Endothelial cell of umbilical vein (primary cell): ENCODE data around the gene PPP6R1. TPM values are rescaled to one million over a fixed set of nuclear protein-coding genes. Genes with fewer than 3 reads are reported as not detected.

Experiments
- BruUV-seq: library from RNA; stranded (reverse); fragments of 400-500 nt; replicated peaks from 2 replicates; lab custom pipeline; 2021; lab: Mats Ljungman, UMichigan
- CTCF ChIA-PET: fragments of 300-600, 350-600 bp; sonication (Branson Sonifier 250); formaldehyde crosslinking; loops from one replicate; lab custom pipeline; 2021; ENCODE audit warnings: antibody characterized with exemption, inconsistent platforms; lab: Charles Lee
- POLR2A ChIA-PET: fragments of 300-600, 350-600 bp; sonication (Branson Sonifier 250); formaldehyde crosslinking; loops from one replicate; lab custom pipeline; 2021; ENCODE audit warnings: antibody characterized with exemption, inconsistent platforms; lab: Charles Lee
- DNase-seq: peaks from one replicate; pipeline ENCODE4 v3.0.0-alpha.2; 2011; ENCODE audit warnings: low read depth, low spot score
- FAIRE-seq: peaks from 2 replicates; lab custom pipeline; 2011; peaks lifted over from hg19 to GRCh38; lab: Jason Lieb, UNC
- H2AFZ ChIP-seq: 2 replicates; pipeline ENCODE4 v1.6.0; 2012; ENCODE audit warnings: low read depth, low read length, control low read depth, inconsistent platforms
- H3K27ac ChIP-seq: 2 replicates; pipeline ENCODE4 v1.5.1; 2011; ENCODE audit warnings: low read depth, mild to moderate bottlenecking, control low read depth, low read length, moderate library complexity; ENCODE audit not compliant: insufficient read depth
- H3K27me3 ChIP-seq, 2 experiments: 2 replicates each; pipeline versions ENCODE4 v1.6.0 to v1.6.1; 2011; ENCODE audit warnings: low read length in 2 of 2, mixed read lengths in 1 of 2; ENCODE audit not compliant: control insufficient read depth in 2 of 2, insufficient read depth in 2 of 2
- H3K36me3 ChIP-seq, 2 experiments: 2 replicates in 1 of 2; 3 replicates in 1 of 2; pipeline ENCODE4 v1.5.1; 2011; ENCODE audit warnings: low read length in 2 of 2, mild to moderate bottlenecking in 1 of 2, moderate library complexity in 1 of 2; ENCODE audit not compliant: control insufficient read depth in 2 of 2, insufficient read depth in 2 of 2; ENCODE audit errors: extremely low read depth in 1 of 2
- H3K4me1 ChIP-seq: 3 replicates; pipeline ENCODE4 v1.5.1; 2011; ENCODE audit warnings: mild to moderate bottlenecking, low read length; ENCODE audit not compliant: control insufficient read depth, insufficient read depth; ENCODE audit errors: extremely low read depth
- H3K4me2 ChIP-seq: 2 replicates; pipeline ENCODE4 v1.6.1; 2011; ENCODE audit warnings: low read length, control low read depth, mixed read lengths; ENCODE audit not compliant: insufficient read depth
- H3K4me3 ChIP-seq, 3 experiments: fragments of 200-600 bp in 1 of 3; sonication (generic), shearing (Covaris generic) in 1 of 3; replicated peaks in 1 of 3; 2 replicates each; pipeline ENCODE4 v1.5.1; 2011 to 2016; ENCODE audit warnings: control low read depth in 3 of 3, low read length in 3 of 3, mild to moderate bottlenecking in 2 of 3, inconsistent platforms in 1 of 3, low read depth in 1 of 3, moderate library complexity in 1 of 3; ENCODE audit not compliant: insufficient read depth in 1 of 3
- H3K79me2 ChIP-seq: 2 replicates; pipeline ENCODE4 v1.6.0; 2012; ENCODE audit warnings: low read length, inconsistent platforms; ENCODE audit not compliant: control insufficient read depth, insufficient read depth
- H3K9ac ChIP-seq: replicated peaks from 2 replicates; pipeline ENCODE3; 2011; ENCODE audit warnings: low read length, control low read depth; ENCODE audit not compliant: insufficient read depth; ENCODE audit errors: extremely low read depth
- H3K9me1 ChIP-seq: replicated peaks from 3 replicates; pipeline ENCODE4 v1.6.0; 2011; ENCODE audit warnings: mild to moderate bottlenecking, low read length; ENCODE audit not compliant: control insufficient read depth, insufficient read depth; ENCODE audit errors: extremely low read depth
- H3K9me3 ChIP-seq: replicated peaks from 2 replicates; pipeline ENCODE4 v1.5.1; 2012; ENCODE audit warnings: low read length, inconsistent platforms; ENCODE audit not compliant: control insufficient read depth, insufficient read depth
- H4K20me1 ChIP-seq: replicated peaks from 2 replicates; pipeline ENCODE3; 2011; ENCODE audit warnings: mild to moderate bottlenecking, low read length; ENCODE audit not compliant: control insufficient read depth, insufficient read depth; ENCODE audit errors: extremely low read depth
- EZH2 ChIP-seq: IDR thresholded peaks from 2 replicates; pipeline ENCODE4 v1.6.1; 2012; ENCODE audit warnings: borderline replicate concordance, low read depth, mild to moderate bottlenecking, moderate library complexity, low read length, inconsistent platforms; ENCODE audit not compliant: severe bottlenecking
- FOS ChIP-seq: IDR thresholded peaks from 2 replicates; pipeline ENCODE4 v1.6.1; 2011; ENCODE audit warnings: mild to moderate bottlenecking, low read length, moderate library complexity, borderline replicate concordance; ENCODE audit not compliant: insufficient read depth
- GATA2 ChIP-seq: IDR thresholded peaks from 2 replicates; pipeline ENCODE4 v1.7.0; 2011; ENCODE audit warnings: low read depth, mild to moderate bottlenecking, moderate library complexity, mixed read lengths, low read length; ENCODE audit not compliant: insufficient read length, insufficient read depth
- JUN ChIP-seq: IDR thresholded peaks from 2 replicates; pipeline ENCODE4 v1.6.1; 2011; ENCODE audit warnings: borderline replicate concordance, low read depth; ENCODE audit not compliant: insufficient read length, insufficient read depth
- MYC ChIP-seq: IDR thresholded peaks from one replicate; pipeline ENCODE4 v1.6.1; 2011; ENCODE audit warnings: mild to moderate bottlenecking, low read depth, low read length
- POLR2A ChIP-seq: IDR thresholded peaks from 2 replicates; pipeline ENCODE4 v1.6.1; 2012; ENCODE audit warnings: low read depth, mild to moderate bottlenecking, control low read depth, low read length
- POLR2AphosphoS5 ChIP-seq: IDR thresholded peaks from 2 replicates; pipeline ENCODE4 v1.6.1; 2012; ENCODE audit warnings: low read depth, mild to moderate bottlenecking, control low read depth, low read length, moderate library complexity; ENCODE audit not compliant: insufficient read depth
- dilution Hi-C: fragments of 300-500 bp; cut with MboI; formaldehyde crosslinking; loops from one replicate; pipeline ENCODE4 v1.15.0; 2019; ENCODE audit warnings: low sequenced_read_pairs; ENCODE audit not compliant: extremely low pct_ligation_motif_present
- intact Hi-C: fragments of 100-400 bp; cut with micrococcal nuclease; formaldehyde crosslinking; loops from one replicate; pipeline ENCODE4 v1.10.0; 2022
- polyA plus RNA-seq, 4 experiments: library from polyadenylated mRNA; depleted of rRNA in 3 of 4; stranded (reverse) in 3 of 4; unstranded in 1 of 4; fragments of >200 nt; gene quantifications; 2 replicates each; pipeline versions ENCODE4 v1.2.1 to v1.2.3, GENCODE V29; 2011 to 2012; ENCODE audit warnings: missing spikeins in 1 of 4
- total RNA-seq: library from RNA; stranded (reverse); gene quantifications from 2 replicates; pipeline ENCODE4 v1.2.3, GENCODE V29; 2021
- TF ChIP-seq, protein P1 (sequence below), 2 donors: IDR thresholded peaks; 1 replicate in 1 of 2; 2 replicates in 1 of 2; pipeline ENCODE4 v1.5.1; 2011; ENCODE audit warnings: low read length in 2 of 2, mild to moderate bottlenecking in 2 of 2, moderate library complexity in 2 of 2, control low read depth in 1 of 2, inconsistent platforms in 1 of 2, low read depth in 1 of 2; ENCODE audit not compliant: insufficient read depth in 1 of 2; ENCODE audit errors: extremely low read depth in 1 of 2
- TF ChIP-seq, protein P2 (sequence below): IDR thresholded peaks from 2 replicates; pipeline ENCODE4 v1.6.1; 2011; ENCODE audit not compliant: insufficient read depth, insufficient read length

Gene PPP6R1
- total and polyA plus RNA-seq, 2 donors (not counting 3 experiments of a cell fraction or from before 2014, with no cell fraction given): 35.7 to 71.8 TPM

DNA sequence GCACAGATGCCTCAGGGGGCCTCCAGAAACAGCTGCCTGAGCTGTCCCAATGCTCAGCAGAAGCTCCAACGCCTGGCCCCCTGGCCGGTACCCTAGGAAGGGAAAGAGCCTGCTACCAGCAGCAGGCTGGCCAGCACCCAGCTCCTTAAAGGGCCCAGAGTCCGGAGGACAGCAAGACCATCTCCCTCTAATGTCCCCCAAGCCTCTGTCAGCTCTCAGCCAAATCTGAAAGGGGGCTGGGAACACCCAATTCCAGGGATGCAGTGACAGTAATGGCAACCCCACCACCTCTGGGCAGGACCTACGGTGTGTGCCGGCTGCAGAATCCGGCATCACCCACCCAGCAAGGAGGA lies 4.2 kb downstream of the PPP6R1 start:
- POLR2A ChIA-PET: no interaction called here
- H3K9ac ChIP-seq: no peak overlapping the region
- peak overlapping the region; percentile 67 for H3K4me2 ChIP-seq
- no peaks in the 10 kb centered on the region for H3K27me3 ChIP-seq
- intact Hi-C loops: loop anchor here (10.0 kb wide), 1 partner anchor 350 kb away; the partner anchor contains the start of genes ZNF524 and ZNF865
- H3K9me3 ChIP-seq: no peaks in the 10 kb centered on the region
- dilution Hi-C loops: no loop called here
- DNase-seq (no peak), FAIRE-seq (no peak)
- peaks cover 61% of the 10 kb centered on the region for H3K4me1 ChIP-seq
- H3K79me2 ChIP-seq: peaks cover 88% of the 10 kb centered on the region
- no peaks in the 10 kb centered on the region for H3K9me1 ChIP-seq
- no TSS peak for BruUV-seq
- H3K27ac ChIP-seq: peak overlapping the region; percentile 28
- H2AFZ ChIP-seq: no peak overlapping the region
- peak overlapping the region in 1 of 3 experiments; percentile 37 for H3K4me3 ChIP-seq
- H4K20me1 ChIP-seq: no peaks in the 10 kb centered on the region
- H3K36me3 ChIP-seq: no peaks in the 10 kb centered on the region
- TF ChIP-seq GATA2: no peak
- TF ChIP-seq, protein P1, sequence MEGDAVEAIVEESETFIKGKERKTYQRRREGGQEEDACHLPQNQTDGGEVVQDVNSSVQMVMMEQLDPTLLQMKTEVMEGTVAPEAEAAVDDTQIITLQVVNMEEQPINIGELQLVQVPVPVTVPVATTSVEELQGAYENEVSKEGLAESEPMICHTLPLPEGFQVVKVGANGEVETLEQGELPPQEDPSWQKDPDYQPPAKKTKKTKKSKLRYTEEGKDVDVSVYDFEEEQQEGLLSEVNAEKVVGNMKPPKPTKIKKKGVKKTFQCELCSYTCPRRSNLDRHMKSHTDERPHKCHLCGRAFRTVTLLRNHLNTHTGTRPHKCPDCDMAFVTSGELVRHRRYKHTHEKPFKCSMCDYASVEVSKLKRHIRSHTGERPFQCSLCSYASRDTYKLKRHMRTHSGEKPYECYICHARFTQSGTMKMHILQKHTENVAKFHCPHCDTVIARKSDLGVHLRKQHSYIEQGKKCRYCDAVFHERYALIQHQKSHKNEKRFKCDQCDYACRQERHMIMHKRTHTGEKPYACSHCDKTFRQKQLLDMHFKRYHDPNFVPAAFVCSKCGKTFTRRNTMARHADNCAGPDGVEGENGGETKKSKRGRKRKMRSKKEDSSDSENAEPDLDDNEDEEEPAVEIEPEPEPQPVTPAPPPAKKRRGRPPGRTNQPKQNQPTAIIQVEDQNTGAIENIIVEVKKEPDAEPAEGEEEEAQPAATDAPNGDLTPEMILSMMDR (IDR thresholded peaks at IDR 0.05; ENCODE audit: extremely low read depth in 1 of 2, insufficient read depth in 1 of 2, low read depth in 1 of 2, low read length in 2 of 2): no peak
- TF ChIP-seq JUN: no peak
- TF ChIP-seq EZH2: no peak
- TF ChIP-seq FOS: no peak
- TF ChIP-seq, protein P2, sequence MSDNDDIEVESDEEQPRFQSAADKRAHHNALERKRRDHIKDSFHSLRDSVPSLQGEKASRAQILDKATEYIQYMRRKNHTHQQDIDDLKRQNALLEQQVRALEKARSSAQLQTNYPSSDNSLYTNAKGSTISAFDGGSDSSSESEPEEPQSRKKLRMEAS: no peak
- TF ChIP-seq POLR2AphosphoS5: no peak
- TF ChIP-seq MYC: no peak
- no peak for TF ChIP-seq POLR2A
- CTCF ChIA-PET: interaction anchor here (0.9 to 1.5 kb wide), 6 partner anchors 26 to 113 kb away, joined by 3 to 5 read pairs (median 4); partner anchors contain the start of gene HSPBP1
